ENCODE data around the gene CCNI2.
"Not testable (repeated sequence)": the region's sequence is repeated elsewhere in the genome, so short reads cannot be mapped to it uniquely, and the experiment has no call there.

The CCNI2 gene

GRCh38 chr5:132800545-132800944 lies 53.3 kb downstream of the CCNI2 start:
- no peaks in the 10 kb centered on the region for H3K4me1 ChIP-seq (ENCODE audit: insufficient read depth, low read length)
- no peaks in the 10 kb centered on the region for H3K36me3 ChIP-seq (ENCODE audit: insufficient read depth, low read length)
- H3K9me3 ChIP-seq (ENCODE audit: control insufficient read depth, insufficient read depth, low read length): no peaks in the 10 kb centered on the region
- H3K9ac ChIP-seq (ENCODE audit: low read depth, low read length): no peak overlapping the region

GRCh38 chr5:132802044-132802684 lies 54.9 kb downstream of the CCNI2 start:
- no peaks in the 10 kb centered on the region for H3K36me3 ChIP-seq (ENCODE audit: insufficient read depth, low read length)
- no peaks in the 10 kb centered on the region for H3K9me3 ChIP-seq (ENCODE audit: control insufficient read depth, insufficient read depth, low read length)
- no peak overlapping the region for H3K9ac ChIP-seq (ENCODE audit: low read depth, low read length)
- H3K4me1 ChIP-seq (ENCODE audit: insufficient read depth, low read length): peaks cover 3% of the 10 kb centered on the region

GRCh38 chr5:132802685-132803066 lies 55.5 kb downstream of the CCNI2 start:
- H3K9ac ChIP-seq (ENCODE audit: low read depth, low read length); H3K9me3 ChIP-seq (ENCODE audit: control insufficient read depth, insufficient read depth, low read length); H3K36me3 ChIP-seq (ENCODE audit: insufficient read depth, low read length); H3K4me1 ChIP-seq (ENCODE audit: insufficient read depth, low read length): not testable (repeated sequence)

Data from ES-I3 (cell line).